IMR-90 (cell line): ENCODE results near the gene KIF13A. TPM values are rescaled to one million over a fixed set of nuclear protein-coding genes. Genes with fewer than 3 reads are reported as not detected.

Source experiments
- ATAC-seq: fragments of 200-7000 bp; cut with Tn5 transposase; 2 replicates; pipeline ENCODE4 v1.9.1; 2020; ENCODE audit warnings: low read depth, mild to moderate bottlenecking, moderate library complexity
- BruUV-seq: library from RNA; stranded (reverse); fragments of 400-500 nt; replicated peaks from 2 replicates; lab custom pipeline; 2021; lab: Mats Ljungman, UMichigan
- CTCF ChIA-PET: fragments of 300-600 bp; formaldehyde crosslinking; extraction: SDS; loops from one replicate; lab custom pipeline; 2021; ENCODE audit warnings: antibody characterized with exemption; lab: Yijun Ruan, JAX
- POLR2A ChIA-PET: fragments of 300-600 bp; sonication (Branson Sonifier 250); formaldehyde crosslinking; loops from one replicate; lab custom pipeline; 2022; ENCODE audit warnings: antibody characterized with exemption; ENCODE audit not compliant: unreplicated experiment; lab: Charles Lee
- DNase-seq: peaks from one replicate; pipeline ENCODE4 v3.0.0; 2013
- H2AFZ ChIP-seq: replicated peaks from 2 replicates; pipeline ENCODE3; 2013; ENCODE audit warnings: low read length, mild to moderate bottlenecking; ENCODE audit not compliant: poor library complexity
- H2AK5ac ChIP-seq: 2 replicates; pipeline ENCODE4 v1.6.1; 2013; ENCODE audit warnings: low read depth, low read length, inconsistent platforms
- H2AK9ac ChIP-seq: replicated peaks from 2 replicates; pipeline ENCODE3; 2013; ENCODE audit warnings: mild to moderate bottlenecking, low read depth, low read length, moderate library complexity; ENCODE audit not compliant: poor library complexity
- H2BK120ac ChIP-seq: 2 replicates; pipeline ENCODE4 v1.6.1; 2013; ENCODE audit warnings: low read depth, low read length, inconsistent platforms
- H2BK15ac ChIP-seq: 3 replicates; pipeline ENCODE4 v1.6.1; 2013; ENCODE audit warnings: low read depth, low read length, inconsistent platforms
- H2BK20ac ChIP-seq: 2 replicates; pipeline ENCODE4 v1.6.1; 2013; ENCODE audit warnings: low read depth, mild to moderate bottlenecking, inconsistent platforms, low read length, moderate library complexity
- H2BK5ac ChIP-seq: 2 replicates; pipeline ENCODE4 v1.6.1; 2013; ENCODE audit warnings: mild to moderate bottlenecking, low read depth, low read length, inconsistent platforms; ENCODE audit not compliant: poor library complexity, severe bottlenecking
- H3K14ac ChIP-seq: replicated peaks from 2 replicates; pipeline ENCODE4 v1.6.1; 2013; ENCODE audit warnings: low read depth, low read length, inconsistent platforms
- H3K18ac ChIP-seq: 2 replicates; pipeline ENCODE4 v1.6.1; 2013; ENCODE audit warnings: low read depth, low read length, control low read depth
- H3K23ac ChIP-seq: 2 replicates; pipeline ENCODE4 v1.6.1; 2013; ENCODE audit warnings: low read depth, low read length, inconsistent platforms
- H3K27ac ChIP-seq: 2 replicates; pipeline ENCODE4 v1.5.1; 2013; ENCODE audit warnings: mild to moderate bottlenecking, control low read depth, low read length; ENCODE audit not compliant: insufficient read depth
- H3K27me3 ChIP-seq: 2 replicates; pipeline ENCODE4 v1.6.1; 2013; ENCODE audit warnings: low read length; ENCODE audit not compliant: control insufficient read depth, insufficient read depth
- H3K36me3 ChIP-seq: 2 replicates; pipeline ENCODE4 v1.6.1; 2013; ENCODE audit warnings: low read length, mixed read lengths; ENCODE audit not compliant: control insufficient read depth, insufficient read depth
- H3K4ac ChIP-seq: 2 replicates; pipeline ENCODE4 v1.6.1; 2013; ENCODE audit warnings: low read depth, low read length, inconsistent platforms
- H3K4me1 ChIP-seq: 2 replicates; pipeline ENCODE4 v1.6.1; 2013; ENCODE audit warnings: low read length, mixed read lengths; ENCODE audit not compliant: control insufficient read depth, insufficient read depth
- H3K4me2 ChIP-seq: 2 replicates; pipeline ENCODE4 v1.6.1; 2013; ENCODE audit warnings: low read depth, mild to moderate bottlenecking, control low read depth, low read length, moderate library complexity
- H3K4me3 ChIP-seq: 2 replicates; pipeline ENCODE4 v1.5.1; 2013; ENCODE audit warnings: low read depth, mild to moderate bottlenecking, control low read depth, low read length, moderate library complexity; ENCODE audit not compliant: insufficient read depth
- H3K56ac ChIP-seq: 2 replicates; pipeline ENCODE4 v1.6.1; 2013; ENCODE audit warnings: low read length, inconsistent platforms; ENCODE audit not compliant: insufficient read depth; ENCODE audit errors: extremely low read depth
- H3K79me1 ChIP-seq, 2 experiments: 2 replicates each; pipeline ENCODE4 v1.6.1; 2013; ENCODE audit warnings: low read length in 2 of 2, inconsistent platforms in 1 of 2, low read depth in 1 of 2
- H3K9ac ChIP-seq: 2 replicates; pipeline ENCODE4 v1.6.1; 2013; ENCODE audit warnings: low read depth, low read length, control low read depth
- H3K9me1 ChIP-seq: 2 replicates; pipeline ENCODE4 v1.6.1; 2013; ENCODE audit warnings: low read length, inconsistent platforms; ENCODE audit not compliant: insufficient read depth
- H3K9me3 ChIP-seq: 2 replicates; pipeline ENCODE4 v1.6.1; 2013; ENCODE audit warnings: low read length; ENCODE audit not compliant: control insufficient read depth, insufficient read depth
- H4K20me1 ChIP-seq: 2 replicates; pipeline ENCODE4 v1.6.1; 2013; ENCODE audit warnings: low read length, inconsistent platforms; ENCODE audit not compliant: insufficient read depth
- H4K5ac ChIP-seq: 2 replicates; pipeline ENCODE4 v1.6.1; 2013; ENCODE audit warnings: mild to moderate bottlenecking, low read depth, low read length, control low read depth
- H4K8ac ChIP-seq, 2 experiments: 2 replicates each; pipeline ENCODE4 v1.6.1; 2013; ENCODE audit warnings: low read depth in 2 of 2, low read length in 2 of 2, control low read depth in 1 of 2, inconsistent platforms in 1 of 2
- H4K91ac ChIP-seq: 2 replicates; pipeline ENCODE4 v1.6.1; 2013; ENCODE audit warnings: low read depth, low read length, inconsistent platforms; ENCODE audit not compliant: insufficient read depth
- BHLHE40 ChIP-seq: fragments of 150-350 bp; IDR thresholded peaks from 2 replicates; pipeline ENCODE4 v1.6.1; 2016; ENCODE audit warnings: mild to moderate bottlenecking, low read depth, low read length
- CEBPB ChIP-seq: IDR thresholded peaks from 2 replicates; pipeline ENCODE4 v1.6.1; 2012; ENCODE audit warnings: low read depth, low read length, improper control_type of control experiment
- CHD1 ChIP-seq: IDR thresholded peaks from 2 replicates; pipeline ENCODE4 v1.6.1; 2012; ENCODE audit warnings: low read depth, low read length, improper control_type of control experiment
- CTCF ChIP-seq: conservative IDR thresholded peaks from 2 replicates; pipeline ENCODE4 v1.5.1; 2012; ENCODE audit warnings: mild to moderate bottlenecking, low read depth, low read length, improper control_type of control experiment
- FOS ChIP-seq: fragments of 150-350 bp; IDR thresholded peaks from 2 replicates; pipeline ENCODE4 v1.6.1; 2016; ENCODE audit warnings: low read depth, low read length
- MAFK ChIP-seq: IDR thresholded peaks from 2 replicates; pipeline ENCODE4 v1.6.1; 2012; ENCODE audit warnings: low read depth, low read length, improper control_type of control experiment
- MAZ ChIP-seq: IDR thresholded peaks from 2 replicates; pipeline ENCODE4 v1.6.1; 2012; ENCODE audit warnings: low read depth, mild to moderate bottlenecking, low read length, improper control_type of control experiment, moderate library complexity, borderline replicate concordance
- MXI1 ChIP-seq: IDR thresholded peaks from 2 replicates; pipeline ENCODE4 v1.6.1; 2012; ENCODE audit warnings: low read depth, mild to moderate bottlenecking, low read length, moderate library complexity, borderline replicate concordance
- NFE2L2 ChIP-seq: fragments of 150-350 bp; IDR thresholded peaks from 2 replicates; pipeline ENCODE4 v1.6.1; 2016; ENCODE audit warnings: low read depth, mild to moderate bottlenecking, low read length
- POLR2A ChIP-seq: IDR thresholded peaks from 2 replicates; pipeline ENCODE4 v1.6.1; 2012; ENCODE audit warnings: mild to moderate bottlenecking, low read depth, low read length
- RAD21 ChIP-seq: IDR thresholded peaks from 2 replicates; pipeline ENCODE4 v1.6.1; 2012; ENCODE audit warnings: low read length, improper control_type of control experiment
- RCOR1 ChIP-seq: IDR thresholded peaks from 2 replicates; pipeline ENCODE4 v1.6.1; 2012; ENCODE audit warnings: mild to moderate bottlenecking, low read length, improper control_type of control experiment; ENCODE audit not compliant: insufficient replicate concordance
- RFX5 ChIP-seq: IDR thresholded peaks from 2 replicates; pipeline ENCODE4 v1.8.0; 2012; ENCODE audit warnings: low read depth, mild to moderate bottlenecking, low read length, moderate library complexity
- SMC3 ChIP-seq: fragments of 150-350 bp; IDR thresholded peaks from 2 replicates; pipeline ENCODE4 v1.6.1; 2016; ENCODE audit warnings: low read depth, mild to moderate bottlenecking, antibody characterized with exemption, low read length, moderate library complexity
- WGBS, 2 experiments: methylation state at CpG; one replicate each; pipeline versions ENCODE4 v1.1.5 to v1.1.7; 2013; ENCODE audit warnings: missing lambda C conversion rate in 2 of 2; ENCODE audit not compliant: insufficient read length in 1 of 2; ENCODE audit errors: extremely low coverage in 2 of 2; 5-methylcytosine and 5-hydroxymethylcytosine counted together
- dilution Hi-C: fragments of 300-500 bp; cut with HindIII; formaldehyde crosslinking; loops from one replicate; pipeline ENCODE4 v1.14.3; 2018; ENCODE audit warnings: low sequenced_read_pairs; ENCODE audit not compliant: unreplicated experiment
- in situ Hi-C: fragments of 300-500 bp; cut with MboI; formaldehyde crosslinking; loops from 3 replicates; pipeline ENCODE4 v1.14.3; 2019; ENCODE audit warnings: low sequenced_read_pairs, inconsistent platforms, mixed read lengths
- intact Hi-C: fragments of 100-400 bp; cut with micrococcal nuclease; formaldehyde crosslinking; loops from 2 replicates; pipeline ENCODE4 v1.10.0; 2022
- polyA plus RNA-seq, 3 experiments: library from polyadenylated mRNA; depleted of rRNA; stranded (reverse); fragments of >200 nt; gene quantifications; 2 replicates each; pipeline ENCODE4 v1.2.3, GENCODE V29; 2012; ENCODE audit warnings: low replicate concordance in 1 of 3
- total RNA-seq: library from RNA; depleted of rRNA; stranded (reverse); fragments of >200 nt; gene quantifications from 2 replicates; pipeline ENCODE4 v1.2.3, GENCODE V29; 2012
- TF ChIP-seq, protein P1 (sequence below): fragments of 150-350 bp; IDR thresholded peaks from 2 replicates; pipeline ENCODE4 v1.6.1; 2017; ENCODE audit warnings: mild to moderate bottlenecking, antibody characterized with exemption, low read length, low read depth
- TF ChIP-seq, protein P2 (sequence below): fragments of 150-350 bp; IDR thresholded peaks from 2 replicates; pipeline ENCODE4 v1.6.1; 2016; ENCODE audit warnings: low read depth, mild to moderate bottlenecking, low read length, moderate library complexity, borderline replicate concordance

KIF13A gene
- total and polyA plus RNA-seq, 2 of the 4 experiments (the other 2 are of a cell fraction), result 23.3 to 51.8 TPM

DNA sequence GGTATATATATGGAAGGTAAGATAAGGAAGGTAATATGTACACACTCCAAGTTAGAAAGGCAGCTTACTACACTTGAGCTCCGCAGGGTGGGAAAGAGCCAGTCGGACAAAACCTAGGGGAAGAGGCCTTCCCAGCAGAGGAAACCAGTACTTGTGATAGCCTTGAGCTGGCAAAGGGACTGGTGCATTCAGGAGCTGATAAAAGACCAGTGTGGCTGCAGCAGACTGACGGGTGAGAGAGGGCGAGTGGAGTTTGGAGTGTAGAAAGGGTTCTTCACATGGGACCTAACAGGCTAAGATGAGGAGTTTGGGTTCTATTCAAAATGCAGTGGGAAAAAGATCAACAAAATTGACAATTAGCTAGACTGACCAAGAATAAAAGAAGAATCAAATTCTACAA, 49.3 kb upstream of the KIF13A start:
- Histone ChIP-seq H3K9me1 (no peaks in the 10 kb centered on the region), H4K8ac (no peak overlapping the region), H3K27me3 (0 out of 2 replicates have a peak, but pooled peaks cover 2% of the 10 kb centered on the region), H3K79me1 (no peaks in the 10 kb centered on the region), H3K18ac (no peak overlapping the region), H4K20me1 (no peaks in the 10 kb centered on the region), H3K14ac (no peak overlapping the region), H3K36me3 (no peaks in the 10 kb centered on the region), H3K56ac (no peak overlapping the region), H4K91ac (no peak overlapping the region), H2AK9ac (no peak overlapping the region), H3K4me2 (no peak overlapping the region), H3K9me3 (no peaks in the 10 kb centered on the region), H2BK120ac (no peak overlapping the region), H3K27ac (no peak overlapping the region), H3K4me3 (no peak overlapping the region), H2BK15ac (peak overlapping the region; percentile 63; the same call in 1 of the 3 replicates), H2BK5ac (no peak overlapping the region), H2BK20ac (no peak overlapping the region), H3K4ac (no peak overlapping the region), H4K5ac (no peak overlapping the region), H3K4me1 (peaks cover 4% of the 10 kb centered on the region; the same call in 1 of the 2 replicates), H3K23ac (no peak overlapping the region), H2AFZ (no peak overlapping the region), H2AK5ac (peak overlapping the region; percentile 76; the same call in 1 of the 2 replicates), H3K9ac (no peak overlapping the region)
- no TSS peak for BruUV-seq
- intact Hi-C loops, result loop anchor here (5.0 kb wide), 1 partner anchor 44 kb away; no protein-coding TSS in a partner anchor
- no peak for ATAC-seq
- dilution Hi-C loops, result no loop called here
- in situ Hi-C loops, result no loop called here
- no peak for TF ChIP-seq RAD21
- TF ChIP-seq RFX5, result no peak
- no peak for TF ChIP-seq RCOR1
- no peak for TF ChIP-seq BHLHE40
- no peak for TF ChIP-seq FOS
- TF ChIP-seq MAZ, result no peak
- no peak for TF ChIP-seq POLR2A
- no peak for TF ChIP-seq SMC3
- TF ChIP-seq CHD1, result no peak
- TF ChIP-seq, protein P1, sequence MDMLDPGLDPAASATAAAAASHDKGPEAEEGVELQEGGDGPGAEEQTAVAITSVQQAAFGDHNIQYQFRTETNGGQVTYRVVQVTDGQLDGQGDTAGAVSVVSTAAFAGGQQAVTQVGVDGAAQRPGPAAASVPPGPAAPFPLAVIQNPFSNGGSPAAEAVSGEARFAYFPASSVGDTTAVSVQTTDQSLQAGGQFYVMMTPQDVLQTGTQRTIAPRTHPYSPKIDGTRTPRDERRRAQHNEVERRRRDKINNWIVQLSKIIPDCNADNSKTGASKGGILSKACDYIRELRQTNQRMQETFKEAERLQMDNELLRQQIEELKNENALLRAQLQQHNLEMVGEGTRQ, result no peak
- TF ChIP-seq MAFK, result no peak
- TF ChIP-seq, protein P2, sequence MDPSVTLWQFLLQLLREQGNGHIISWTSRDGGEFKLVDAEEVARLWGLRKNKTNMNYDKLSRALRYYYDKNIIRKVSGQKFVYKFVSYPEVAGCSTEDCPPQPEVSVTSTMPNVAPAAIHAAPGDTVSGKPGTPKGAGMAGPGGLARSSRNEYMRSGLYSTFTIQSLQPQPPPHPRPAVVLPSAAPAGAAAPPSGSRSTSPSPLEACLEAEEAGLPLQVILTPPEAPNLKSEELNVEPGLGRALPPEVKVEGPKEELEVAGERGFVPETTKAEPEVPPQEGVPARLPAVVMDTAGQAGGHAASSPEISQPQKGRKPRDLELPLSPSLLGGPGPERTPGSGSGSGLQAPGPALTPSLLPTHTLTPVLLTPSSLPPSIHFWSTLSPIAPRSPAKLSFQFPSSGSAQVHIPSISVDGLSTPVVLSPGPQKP, result no peak
- TF ChIP-seq CTCF, result no peak
- no peak for TF ChIP-seq NFE2L2
- no peak for TF ChIP-seq CEBPB
- TF ChIP-seq MXI1, result no peak
- 100% methylated on average over 2 of the region's 4 CpGs; no CpG with 5 or more reads in 1 of the 2 experiments for WGBS, 2 experiments
- POLR2A ChIA-PET, result no interaction called here
- CTCF ChIA-PET, result interaction anchor here (0.6 kb wide), 1 partner anchor 8 kb away, joined by 3 read pairs; no protein-coding TSS in a partner anchor
- DNase-seq, result no peak
